H1 (cell line): ENCODE results near the gene LTC4S. TPM values are rescaled to one million over a fixed set of nuclear protein-coding genes. Genes with fewer than 3 reads are reported as not detected.

ENCODE experiments used
- ATF3 ChIP-seq: IDR thresholded peaks from 2 replicates; pipeline ENCODE4 v1.6.1; 2011; ENCODE audit warnings: low read depth, mild to moderate bottlenecking, low read length; ENCODE audit not compliant: insufficient read depth
- BRCA1 ChIP-seq: IDR thresholded peaks from 2 replicates; pipeline ENCODE4 v1.6.1; 2012; ENCODE audit warnings: low read depth, low read length, improper control_type of control experiment
- CBX8 ChIP-seq: fragments of 300-800, 300-1000 bp; sonication (generic); IDR thresholded peaks from 2 replicates; pipeline ENCODE4 v1.7.1; 2016; ENCODE audit warnings: low read depth, low read length, borderline replicate concordance
- CHD1 ChIP-seq: IDR thresholded peaks from 2 replicates; pipeline ENCODE4 v1.6.1; 2012; ENCODE audit warnings: low read depth, low read length, improper control_type of control experiment
- KDM1A ChIP-seq: fragments of 200-600, 300-600 bp; sonication (generic); IDR thresholded peaks from 2 replicates; pipeline ENCODE4 v1.7.1; 2016; ENCODE audit warnings: mild to moderate bottlenecking, low read length, borderline replicate concordance
- RFX5 ChIP-seq: IDR thresholded peaks from 2 replicates; pipeline ENCODE4 v1.6.1; 2011; ENCODE audit warnings: low read depth, low read length, improper control_type of control experiment, borderline replicate concordance
- SUZ12 ChIP-seq: fragments of 200-600 bp; sonication (generic); IDR thresholded peaks from 2 replicates; pipeline ENCODE4 v1.6.1; 2012; ENCODE audit warnings: mild to moderate bottlenecking, inconsistent platforms, low read length, moderate library complexity, mixed read lengths
- TCF12 ChIP-seq: IDR thresholded peaks from 2 replicates; pipeline ENCODE4 v1.6.1; 2011; ENCODE audit warnings: low read depth, mild to moderate bottlenecking, low read length
- polyA plus RNA-seq, 7 experiments: library from polyadenylated mRNA; depleted of rRNA in 3 of 7; stranded (reverse) in 5 of 7; unstranded in 2 of 7; fragments of >200 nt in 5 of 7; fragments of 200-250 nt in 2 of 7; gene quantifications; 1 replicate in 5 of 7; 2 replicates in 1 of 7; 4 replicates in 1 of 7; pipeline versions ENCODE4 v1.2.1 to v1.2.3, GENCODE V29; 2011 to 2013; ENCODE audit warnings: missing spikeins in 2 of 7, mixed read lengths in 2 of 7
- total RNA-seq: library from RNA; stranded (reverse); fragmentation: NEBNext Ultra II Directional; extraction: Animal tissue kit (Norgen Biotek cat#: 25700); gene quantifications from 2 replicates; pipeline ENCODE4 v1.2.1, GENCODE V29; 2021
- TF ChIP-seq, protein P1 (sequence below): fragments of 300-600 bp; sonication (generic); IDR thresholded peaks from 2 replicates; pipeline ENCODE4 v1.7.1; 2012; ENCODE audit warnings: low read length, moderate library complexity, mild to moderate bottlenecking, inconsistent platforms; ENCODE audit not compliant: insufficient replicate concordance

Gene LTC4S
- total and polyA plus RNA-seq, 2 of the 8 experiments (the other 6 are each of a cell fraction or from before 2014, with no cell fraction given) = 2.2 to 3.7 TPM

DNA sequence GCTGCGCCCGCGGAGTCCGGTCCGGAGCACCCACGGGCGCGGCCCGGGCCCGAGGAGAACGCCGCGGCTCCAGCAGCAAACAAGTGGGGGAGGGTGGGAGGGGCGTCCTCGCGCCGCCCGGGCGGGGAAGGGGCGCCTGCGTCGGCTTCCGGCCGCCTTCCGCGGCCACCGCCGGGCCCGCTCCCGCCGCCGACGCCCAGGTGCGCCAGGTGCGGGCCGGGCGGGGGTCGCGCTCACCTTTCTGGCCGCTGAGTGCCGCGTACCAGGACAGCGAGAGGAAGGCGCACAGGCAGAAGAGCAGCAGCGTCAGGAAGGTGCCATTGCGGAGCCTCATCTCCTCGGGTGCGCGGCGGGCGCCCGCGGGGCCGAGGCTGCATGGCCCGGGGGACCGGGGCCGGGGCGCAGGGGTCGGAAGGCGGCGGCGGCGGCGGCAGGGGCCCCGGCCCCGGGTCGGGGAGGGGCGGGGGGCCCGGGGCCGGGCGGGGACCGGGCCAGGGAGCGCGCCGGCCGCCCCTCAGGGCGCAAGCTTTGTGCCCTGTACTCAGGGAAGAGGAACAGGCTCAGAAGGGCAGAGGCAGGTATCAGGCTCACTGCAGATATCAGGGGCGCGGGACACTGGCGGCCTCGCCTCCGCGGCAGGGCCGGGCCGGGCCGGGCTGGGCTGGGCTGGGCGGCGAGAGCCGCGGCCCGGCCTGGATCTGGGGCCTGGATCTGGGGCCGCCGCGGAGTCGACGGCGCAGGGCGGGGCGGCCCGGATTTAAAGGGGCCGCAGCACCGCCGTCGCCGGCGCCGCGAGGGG lies 12.7 kb downstream of the LTC4S start, which contains the start of gene MGAT4B (continued):
- TF ChIP-seq KDM1A (no peak), BRCA1 (no peak), SUZ12 (no peak), TCF12 (no peak), RFX5 (no peak), ATF3 (no peak), CBX8 (no peak), CHD1 (no peak)
- TF ChIP-seq, protein P1, sequence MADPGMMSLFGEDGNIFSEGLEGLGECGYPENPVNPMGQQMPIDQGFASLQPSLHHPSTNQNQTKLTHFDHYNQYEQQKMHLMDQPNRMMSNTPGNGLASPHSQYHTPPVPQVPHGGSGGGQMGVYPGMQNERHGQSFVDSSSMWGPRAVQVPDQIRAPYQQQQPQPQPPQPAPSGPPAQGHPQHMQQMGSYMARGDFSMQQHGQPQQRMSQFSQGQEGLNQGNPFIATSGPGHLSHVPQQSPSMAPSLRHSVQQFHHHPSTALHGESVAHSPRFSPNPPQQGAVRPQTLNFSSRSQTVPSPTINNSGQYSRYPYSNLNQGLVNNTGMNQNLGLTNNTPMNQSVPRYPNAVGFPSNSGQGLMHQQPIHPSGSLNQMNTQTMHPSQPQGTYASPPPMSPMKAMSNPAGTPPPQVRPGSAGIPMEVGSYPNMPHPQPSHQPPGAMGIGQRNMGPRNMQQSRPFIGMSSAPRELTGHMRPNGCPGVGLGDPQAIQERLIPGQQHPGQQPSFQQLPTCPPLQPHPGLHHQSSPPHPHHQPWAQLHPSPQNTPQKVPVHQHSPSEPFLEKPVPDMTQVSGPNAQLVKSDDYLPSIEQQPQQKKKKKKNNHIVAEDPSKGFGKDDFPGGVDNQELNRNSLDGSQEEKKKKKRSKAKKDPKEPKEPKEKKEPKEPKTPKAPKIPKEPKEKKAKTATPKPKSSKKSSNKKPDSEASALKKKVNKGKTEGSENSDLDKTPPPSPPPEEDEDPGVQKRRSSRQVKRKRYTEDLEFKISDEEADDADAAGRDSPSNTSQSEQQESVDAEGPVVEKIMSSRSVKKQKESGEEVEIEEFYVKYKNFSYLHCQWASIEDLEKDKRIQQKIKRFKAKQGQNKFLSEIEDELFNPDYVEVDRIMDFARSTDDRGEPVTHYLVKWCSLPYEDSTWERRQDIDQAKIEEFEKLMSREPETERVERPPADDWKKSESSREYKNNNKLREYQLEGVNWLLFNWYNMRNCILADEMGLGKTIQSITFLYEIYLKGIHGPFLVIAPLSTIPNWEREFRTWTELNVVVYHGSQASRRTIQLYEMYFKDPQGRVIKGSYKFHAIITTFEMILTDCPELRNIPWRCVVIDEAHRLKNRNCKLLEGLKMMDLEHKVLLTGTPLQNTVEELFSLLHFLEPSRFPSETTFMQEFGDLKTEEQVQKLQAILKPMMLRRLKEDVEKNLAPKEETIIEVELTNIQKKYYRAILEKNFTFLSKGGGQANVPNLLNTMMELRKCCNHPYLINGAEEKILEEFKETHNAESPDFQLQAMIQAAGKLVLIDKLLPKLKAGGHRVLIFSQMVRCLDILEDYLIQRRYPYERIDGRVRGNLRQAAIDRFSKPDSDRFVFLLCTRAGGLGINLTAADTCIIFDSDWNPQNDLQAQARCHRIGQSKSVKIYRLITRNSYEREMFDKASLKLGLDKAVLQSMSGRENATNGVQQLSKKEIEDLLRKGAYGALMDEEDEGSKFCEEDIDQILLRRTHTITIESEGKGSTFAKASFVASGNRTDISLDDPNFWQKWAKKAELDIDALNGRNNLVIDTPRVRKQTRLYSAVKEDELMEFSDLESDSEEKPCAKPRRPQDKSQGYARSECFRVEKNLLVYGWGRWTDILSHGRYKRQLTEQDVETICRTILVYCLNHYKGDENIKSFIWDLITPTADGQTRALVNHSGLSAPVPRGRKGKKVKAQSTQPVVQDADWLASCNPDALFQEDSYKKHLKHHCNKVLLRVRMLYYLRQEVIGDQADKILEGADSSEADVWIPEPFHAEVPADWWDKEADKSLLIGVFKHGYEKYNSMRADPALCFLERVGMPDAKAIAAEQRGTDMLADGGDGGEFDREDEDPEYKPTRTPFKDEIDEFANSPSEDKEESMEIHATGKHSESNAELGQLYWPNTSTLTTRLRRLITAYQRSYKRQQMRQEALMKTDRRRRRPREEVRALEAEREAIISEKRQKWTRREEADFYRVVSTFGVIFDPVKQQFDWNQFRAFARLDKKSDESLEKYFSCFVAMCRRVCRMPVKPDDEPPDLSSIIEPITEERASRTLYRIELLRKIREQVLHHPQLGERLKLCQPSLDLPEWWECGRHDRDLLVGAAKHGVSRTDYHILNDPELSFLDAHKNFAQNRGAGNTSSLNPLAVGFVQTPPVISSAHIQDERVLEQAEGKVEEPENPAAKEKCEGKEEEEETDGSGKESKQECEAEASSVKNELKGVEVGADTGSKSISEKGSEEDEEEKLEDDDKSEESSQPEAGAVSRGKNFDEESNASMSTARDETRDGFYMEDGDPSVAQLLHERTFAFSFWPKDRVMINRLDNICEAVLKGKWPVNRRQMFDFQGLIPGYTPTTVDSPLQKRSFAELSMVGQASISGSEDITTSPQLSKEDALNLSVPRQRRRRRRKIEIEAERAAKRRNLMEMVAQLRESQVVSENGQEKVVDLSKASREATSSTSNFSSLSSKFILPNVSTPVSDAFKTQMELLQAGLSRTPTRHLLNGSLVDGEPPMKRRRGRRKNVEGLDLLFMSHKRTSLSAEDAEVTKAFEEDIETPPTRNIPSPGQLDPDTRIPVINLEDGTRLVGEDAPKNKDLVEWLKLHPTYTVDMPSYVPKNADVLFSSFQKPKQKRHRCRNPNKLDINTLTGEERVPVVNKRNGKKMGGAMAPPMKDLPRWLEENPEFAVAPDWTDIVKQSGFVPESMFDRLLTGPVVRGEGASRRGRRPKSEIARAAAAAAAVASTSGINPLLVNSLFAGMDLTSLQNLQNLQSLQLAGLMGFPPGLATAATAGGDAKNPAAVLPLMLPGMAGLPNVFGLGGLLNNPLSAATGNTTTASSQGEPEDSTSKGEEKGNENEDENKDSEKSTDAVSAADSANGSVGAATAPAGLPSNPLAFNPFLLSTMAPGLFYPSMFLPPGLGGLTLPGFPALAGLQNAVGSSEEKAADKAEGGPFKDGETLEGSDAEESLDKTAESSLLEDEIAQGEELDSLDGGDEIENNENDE = no peak
